ENCODE measurements around the gene BCL2. TPM values are rescaled to one million over a fixed set of nuclear protein-coding genes. Genes with fewer than 3 reads are reported as not detected.

The BCL2 gene
- polyA plus RNA-seq, 1 experiment = 0.35 TPM

GRCh38 chr18:63306819-63307550, 12.6 kb downstream of the BCL2 start:
- TF ChIP-seq CTCF (IDR thresholded peaks at IDR 0.05; ENCODE audit: low read depth, low read length) = no peak
- POLR2A ChIA-PET = interaction anchor here (0.5 kb wide), 1 partner anchor 291 kb away, joined by 4 read pairs; no protein-coding TSS in a partner anchor
- Histone ChIP-seq H3K4me3 (ENCODE audit: low read depth, low read length) (no peak overlapping the region), H3K27me3 (ENCODE audit: control insufficient read depth, insufficient read depth, low read length) (peaks cover 7% of the 10 kb centered on the region), H3K27ac (ENCODE audit: low read depth, low read length) (no peak overlapping the region), H3K9me3 (ENCODE audit: control insufficient read depth, insufficient read depth, low read length) (no peaks in the 10 kb centered on the region)
- DNase-seq (ENCODE audit: low read depth, low spot score) = no peak
- CTCF ChIA-PET = interaction anchor here (0.6 kb wide), 1 partner anchor 53 kb away, joined by 4 read pairs; no protein-coding TSS in a partner anchor

GRCh38 chr18:63306249-63306648, 13.3 kb downstream of the BCL2 start:
- H3K4me3 ChIP-seq (ENCODE audit: low read depth, low read length) = no peak overlapping the region
- CTCF ChIA-PET = interaction anchor here (1.4 kb wide), 1 partner anchor 175 kb away, joined by 4 read pairs; no protein-coding TSS in a partner anchor
- DNase-seq (ENCODE audit: low read depth, low spot score) = no peak
- no peak for TF ChIP-seq CTCF (IDR thresholded peaks at IDR 0.05; ENCODE audit: low read depth, low read length)
- no peaks in the 10 kb centered on the region for H3K9me3 ChIP-seq (ENCODE audit: control insufficient read depth, insufficient read depth, low read length)
- POLR2A ChIA-PET = no interaction called here
- H3K27me3 ChIP-seq (ENCODE audit: control insufficient read depth, insufficient read depth, low read length) = peaks cover 7% of the 10 kb centered on the region
- no peak overlapping the region for H3K27ac ChIP-seq (ENCODE audit: low read depth, low read length)

GRCh38 chr18:63303547-63303946, 16.0 kb downstream of the BCL2 start:
- no peak for TF ChIP-seq CTCF (IDR thresholded peaks at IDR 0.05; ENCODE audit: low read depth, low read length)
- Histone ChIP-seq H3K9me3 (ENCODE audit: control insufficient read depth, insufficient read depth, low read length) (no peaks in the 10 kb centered on the region), H3K4me3 (ENCODE audit: low read depth, low read length) (no peak overlapping the region), H3K27ac (ENCODE audit: low read depth, low read length) (no peak overlapping the region), H3K27me3 (ENCODE audit: control insufficient read depth, insufficient read depth, low read length) (peaks cover 7% of the 10 kb centered on the region)
- POLR2A ChIA-PET = no interaction called here
- CTCF ChIA-PET = no interaction called here
- no peak for DNase-seq (ENCODE audit: low read depth, low spot score)

GRCh38 chr18:63302636-63303405, 16.7 kb downstream of the BCL2 start:
- Histone ChIP-seq H3K27ac (ENCODE audit: low read depth, low read length) (no peak overlapping the region), H3K27me3 (ENCODE audit: control insufficient read depth, insufficient read depth, low read length) (peaks cover 8% of the 10 kb centered on the region), H3K4me3 (ENCODE audit: low read depth, low read length) (no peak overlapping the region), H3K9me3 (ENCODE audit: control insufficient read depth, insufficient read depth, low read length) (no peaks in the 10 kb centered on the region)
- POLR2A ChIA-PET = no interaction called here
- no peak for TF ChIP-seq CTCF (IDR thresholded peaks at IDR 0.05; ENCODE audit: low read depth, low read length)
- DNase-seq (ENCODE audit: low read depth, low spot score) = no peak
- CTCF ChIA-PET = no interaction called here

GRCh38 chr18:63302220-63302619, 17.3 kb downstream of the BCL2 start:
- TF ChIP-seq CTCF (IDR thresholded peaks at IDR 0.05; ENCODE audit: low read depth, low read length) = no peak
- ChIA-PET POLR2A (interaction anchor here (0.7 kb wide), 1 partner anchor 587 kb away, joined by 9 read pairs; no protein-coding TSS in a partner anchor), CTCF (interaction anchor here (1.9 kb wide), 1 partner anchor 21 kb away, joined by 6 read pairs; no protein-coding TSS in a partner anchor)
- no peak overlapping the region for H3K27ac ChIP-seq (ENCODE audit: low read depth, low read length)
- H3K27me3 ChIP-seq (ENCODE audit: control insufficient read depth, insufficient read depth, low read length) = peaks cover 5% of the 10 kb centered on the region
- no peaks in the 10 kb centered on the region for H3K9me3 ChIP-seq (ENCODE audit: control insufficient read depth, insufficient read depth, low read length)
- no peak overlapping the region for H3K4me3 ChIP-seq (ENCODE audit: low read depth, low read length)
- no peak for DNase-seq (ENCODE audit: low read depth, low spot score)

Data from AG04450 (cell line).